A673 (cell line): Measurements from ENCODE around the gene DAB1. TPM values are rescaled to one million over a fixed set of nuclear protein-coding genes. Genes with fewer than 3 reads are reported as not detected.

Experiments
- BruUV-seq: library from RNA; stranded (reverse); fragments of 400-500 nt; replicated peaks from 2 replicates; lab custom pipeline; 2021; lab: Mats Ljungman, UMichigan
- CTCF ChIA-PET: fragments of 300-600 bp; sonication (Branson Sonifier 250); formaldehyde crosslinking; loops from one replicate; lab custom pipeline; 2022; ENCODE audit warnings: antibody characterized with exemption; lab: Charles Lee
- POLR2A ChIA-PET: fragments of 300-600 bp; sonication (Branson Sonifier 250); formaldehyde crosslinking; loops from one replicate; lab custom pipeline; 2022; ENCODE audit warnings: antibody characterized with exemption; ENCODE audit not compliant: low non-redundant PET; lab: Charles Lee
- DNase-seq: peaks from one replicate; pipeline ENCODE4 v3.0.0-alpha.2; 2015; ENCODE audit warnings: low spot score
- H3K27ac ChIP-seq: fragments of 200-600 bp; sonication (generic); 2 replicates; pipeline ENCODE4 v1.5.1; 2016; ENCODE audit warnings: mixed run types, low read depth, mild to moderate bottlenecking, mixed read lengths, antibody characterized with exemption, low read length; ENCODE audit not compliant: poor library complexity, severe bottlenecking
- H3K27me3 ChIP-seq: fragments of 200-600 bp; sonication (generic); replicated peaks from 2 replicates; pipeline ENCODE4 v1.6.1; 2017; ENCODE audit warnings: mixed run types, low read depth, mild to moderate bottlenecking, mixed read lengths, antibody characterized with exemption, low read length; ENCODE audit not compliant: insufficient read depth, poor library complexity
- H3K36me3 ChIP-seq: fragments of 200-600 bp; sonication (generic); 2 replicates; pipeline ENCODE4 v1.6.1; 2016; ENCODE audit warnings: mixed run types, mild to moderate bottlenecking, mixed read lengths, antibody characterized with exemption, low read length; ENCODE audit not compliant: insufficient read depth, poor library complexity, severe bottlenecking
- H3K4me1 ChIP-seq: fragments of 200-600 bp; sonication (generic); 2 replicates; pipeline ENCODE4 v1.6.1; 2017; ENCODE audit warnings: mixed run types, mild to moderate bottlenecking, mixed read lengths, antibody characterized with exemption, low read length; ENCODE audit not compliant: insufficient read depth, poor library complexity, severe bottlenecking
- H3K4me3 ChIP-seq: fragments of 200-600 bp; sonication (generic); 2 replicates; pipeline ENCODE4 v1.5.1; 2016; ENCODE audit warnings: low read depth, mixed run types, mild to moderate bottlenecking, mixed read lengths, low read length; ENCODE audit not compliant: poor library complexity, severe bottlenecking
- H3K9me3 ChIP-seq: fragments of 200-600 bp; sonication (generic); 2 replicates; pipeline ENCODE4 v1.6.1; 2016; ENCODE audit warnings: mixed run types, low read depth, mild to moderate bottlenecking, mixed read lengths, antibody characterized with exemption, low read length; ENCODE audit not compliant: poor library complexity, severe bottlenecking
- CTCF ChIP-seq: fragments of 300-800, 200-600 bp; sonication (generic); conservative IDR thresholded peaks from 2 replicates; pipeline ENCODE4 v1.5.1; 2017; ENCODE audit warnings: low read depth, mild to moderate bottlenecking, antibody characterized with exemption, low read length, moderate library complexity, mixed read lengths
- EZH2 ChIP-seq: fragments of 200-600 bp; sonication (generic); IDR thresholded peaks from 2 replicates; pipeline ENCODE4 v1.6.1; 2017; ENCODE audit warnings: borderline replicate concordance, low read depth, mild to moderate bottlenecking, mixed read lengths, antibody characterized with exemption, low read length; ENCODE audit not compliant: poor library complexity, severe bottlenecking
- intact Hi-C: fragments of 100-400 bp; cut with micrococcal nuclease; formaldehyde crosslinking; loops from one replicate; pipeline ENCODE4 v1.10.0; 2022; ENCODE audit not compliant: unreplicated experiment
- total RNA-seq: library from RNA; stranded (reverse); gene quantifications from 2 replicates; pipeline ENCODE4 v1.2.3, GENCODE V29; 2021

Gene DAB1
- total RNA-seq, 1 experiment from 2014 or later, result 112 TPM

- BruUV-seq, result no TSS peak
- Histone ChIP-seq H3K36me3 (no peaks in the 10 kb centered on the region), H3K9me3 (no peaks in the 10 kb centered on the region), H3K27ac (no peak overlapping the region), H3K27me3 (no peaks in the 10 kb centered on the region), H3K4me3 (no peak overlapping the region), H3K4me1 (no peaks in the 10 kb centered on the region)
- ChIA-PET POLR2A (no interaction called here), CTCF (no interaction called here)
- intact Hi-C loops, result no loop called here
- TF ChIP-seq CTCF, result no peak
- no peak for TF ChIP-seq EZH2
- DNase-seq, result no peak
These were observed 137.9 kb downstream of the DAB1 start for GRCh38 chr1:57285992-57286391.

GRCh38 chr1:57282411-57282810 lies 141.4 kb downstream of the DAB1 start:
- no peaks in the 10 kb centered on the region for H3K9me3 ChIP-seq
- H3K27me3 ChIP-seq, result no peaks in the 10 kb centered on the region
- no peaks in the 10 kb centered on the region for H3K4me1 ChIP-seq
- no peak for DNase-seq
- no TSS peak for BruUV-seq
- TF ChIP-seq CTCF, result no peak
- no peak for TF ChIP-seq EZH2
- H3K36me3 ChIP-seq, result no peaks in the 10 kb centered on the region
- no peak overlapping the region for H3K27ac ChIP-seq
- POLR2A ChIA-PET, result interaction anchor here (0.7 kb wide), 1 partner anchor 427 kb away, joined by 3 read pairs; no protein-coding TSS in a partner anchor
- intact Hi-C loops, result no loop called here
- no peak overlapping the region for H3K4me3 ChIP-seq
- CTCF ChIA-PET, result no interaction called here

GRCh38 chr1:57281324-57281723 lies 142.5 kb downstream of the DAB1 start:
- Histone ChIP-seq H3K27me3 (no peaks in the 10 kb centered on the region), H3K4me1 (peaks cover 2% of the 10 kb centered on the region), H3K9me3 (no peaks in the 10 kb centered on the region), H3K27ac (no peak overlapping the region), H3K4me3 (no peak overlapping the region), H3K36me3 (no peaks in the 10 kb centered on the region)
- CTCF ChIA-PET, result no interaction called here
- POLR2A ChIA-PET, result no interaction called here
- TF ChIP-seq EZH2 (no peak), CTCF (no peak)
- BruUV-seq, result no TSS peak
- DNase-seq, result no peak
- intact Hi-C loops, result no loop called here
